ENCODE data around the gene TMEM209.

TMEM209 gene

DNA sequence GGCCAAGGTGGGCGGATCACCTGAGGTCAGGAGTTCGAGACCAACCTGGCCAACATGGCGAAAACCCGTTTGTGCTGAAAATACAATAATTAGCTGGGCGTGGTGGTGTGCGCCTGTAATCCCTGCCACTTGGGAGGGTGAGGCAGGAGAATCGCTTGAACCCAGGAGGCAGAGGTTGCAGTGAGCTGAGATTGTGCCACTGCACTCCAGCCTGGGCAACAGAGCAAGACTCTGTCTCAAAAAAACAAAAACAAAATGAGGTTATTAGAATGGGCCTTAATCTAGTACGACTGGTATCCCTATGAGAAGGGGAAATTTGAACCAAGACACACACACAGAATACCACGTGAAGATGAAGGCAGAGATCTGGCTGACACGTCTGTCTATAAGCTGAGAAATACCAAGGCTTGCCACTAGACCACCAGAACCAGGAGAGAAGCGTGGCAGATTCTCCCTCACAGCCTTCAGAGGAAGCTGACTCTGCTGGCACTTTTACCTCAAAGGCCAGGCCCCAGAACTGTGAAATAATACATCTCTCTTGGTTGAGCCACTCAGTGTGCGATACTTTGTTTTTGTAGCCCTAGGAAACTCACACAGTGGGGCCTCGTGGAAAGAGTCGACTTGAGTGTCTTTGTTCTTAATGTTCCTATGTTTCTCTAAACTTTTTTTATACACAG is 59.6 kb downstream of the TMEM209 start:
- no peak overlapping the region for H3K4me3 ChIP-seq (ENCODE audit: low read length)
- no peak for DNase-seq (ENCODE audit: low read depth)
- TF ChIP-seq CTCF (conservative IDR thresholded peaks at IDR 0.05; ENCODE audit: low read depth, low read length) = no peak

DNA sequence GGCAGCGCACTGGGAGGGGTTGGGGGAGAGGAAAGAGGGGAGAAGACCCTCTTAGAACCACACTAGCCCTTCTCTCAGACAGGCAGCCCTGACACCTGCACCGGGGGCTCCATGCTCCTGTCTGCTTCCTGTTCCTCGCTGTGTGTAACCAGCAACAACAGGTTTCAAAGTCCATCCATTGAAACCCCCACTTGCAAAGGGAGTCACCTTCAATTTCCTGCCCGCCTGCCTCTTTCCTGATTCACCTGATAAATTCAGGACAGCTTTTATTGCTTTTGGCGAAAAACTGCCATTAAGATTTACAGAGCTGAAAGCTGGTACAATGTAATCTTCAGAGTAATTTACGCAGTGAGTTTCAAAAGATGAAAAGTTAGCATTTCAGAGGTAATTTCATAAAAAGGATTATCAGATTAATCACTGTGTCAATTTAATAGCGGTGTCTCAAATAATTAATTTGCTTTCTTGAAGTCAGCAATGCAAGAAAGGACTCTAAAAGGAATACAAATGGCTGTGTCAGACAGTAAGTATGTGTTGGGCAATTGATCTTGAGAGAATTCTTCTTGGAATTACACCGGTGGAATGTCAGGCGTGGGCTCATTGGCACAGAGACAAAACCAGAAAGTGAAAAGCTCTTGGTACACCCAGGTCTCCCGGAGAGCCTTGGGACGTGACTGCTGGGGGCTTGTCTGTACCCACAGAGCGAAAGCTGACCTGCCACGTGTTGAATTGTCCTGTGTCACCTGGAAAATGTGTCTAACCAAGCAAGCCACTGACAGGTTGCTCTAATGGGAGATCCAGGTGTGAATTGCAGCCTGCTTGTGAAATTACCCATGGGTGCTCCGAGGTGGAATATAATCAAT is 60.7 kb downstream of the TMEM209 start:
- no peak overlapping the region for H3K4me3 ChIP-seq (ENCODE audit: low read length)
- peak; percentile 90 for DNase-seq (ENCODE audit: low read depth)
- TF ChIP-seq CTCF (conservative IDR thresholded peaks at IDR 0.05; ENCODE audit: low read depth, low read length) = no peak

DNA sequence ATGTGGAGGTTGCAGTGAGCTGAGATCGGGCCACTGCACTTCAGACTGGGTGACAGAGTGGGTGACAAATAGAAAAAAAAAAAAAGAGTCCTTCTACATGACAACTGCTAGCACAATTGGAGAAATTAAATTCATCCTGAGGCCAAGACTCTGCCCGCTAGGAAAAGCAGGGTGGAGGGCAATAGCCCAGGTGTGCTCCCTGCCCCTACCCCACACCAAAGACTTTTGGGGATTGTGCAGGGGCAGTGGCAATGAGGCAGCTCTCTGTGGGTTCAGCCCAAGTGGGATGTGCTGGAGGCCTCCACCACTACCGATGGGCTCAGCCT is 61.3 kb downstream of the TMEM209 start:
- TF ChIP-seq CTCF (conservative IDR thresholded peaks at IDR 0.05; ENCODE audit: low read depth, low read length) = no peak
- no peak for DNase-seq (ENCODE audit: low read depth)
- no peak overlapping the region for H3K4me3 ChIP-seq (ENCODE audit: low read length)

DNA sequence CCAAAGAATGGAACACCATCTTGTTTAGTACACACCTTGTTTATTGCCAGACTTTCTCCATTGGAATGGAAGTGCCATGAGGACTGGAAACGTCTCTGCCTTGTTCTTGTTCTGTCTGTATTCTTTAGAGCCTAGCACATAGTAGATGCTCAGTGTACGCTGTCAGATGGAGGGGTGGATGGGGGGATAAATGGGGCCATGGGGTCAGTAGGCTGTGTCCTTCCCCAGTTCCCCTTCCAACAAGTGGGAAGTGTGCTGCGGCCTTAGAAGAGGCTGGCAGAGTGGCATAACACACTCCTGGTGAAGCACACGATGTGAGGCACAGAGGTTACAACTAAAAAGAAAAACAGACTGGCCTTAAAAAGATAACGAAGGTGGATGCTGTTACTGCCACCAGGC is 61.9 kb downstream of the TMEM209 start:
- no peak overlapping the region for H3K4me3 ChIP-seq (ENCODE audit: low read length)
- no peak for DNase-seq (ENCODE audit: low read depth)
- TF ChIP-seq CTCF (conservative IDR thresholded peaks at IDR 0.05; ENCODE audit: low read depth, low read length) = no peak

DNA sequence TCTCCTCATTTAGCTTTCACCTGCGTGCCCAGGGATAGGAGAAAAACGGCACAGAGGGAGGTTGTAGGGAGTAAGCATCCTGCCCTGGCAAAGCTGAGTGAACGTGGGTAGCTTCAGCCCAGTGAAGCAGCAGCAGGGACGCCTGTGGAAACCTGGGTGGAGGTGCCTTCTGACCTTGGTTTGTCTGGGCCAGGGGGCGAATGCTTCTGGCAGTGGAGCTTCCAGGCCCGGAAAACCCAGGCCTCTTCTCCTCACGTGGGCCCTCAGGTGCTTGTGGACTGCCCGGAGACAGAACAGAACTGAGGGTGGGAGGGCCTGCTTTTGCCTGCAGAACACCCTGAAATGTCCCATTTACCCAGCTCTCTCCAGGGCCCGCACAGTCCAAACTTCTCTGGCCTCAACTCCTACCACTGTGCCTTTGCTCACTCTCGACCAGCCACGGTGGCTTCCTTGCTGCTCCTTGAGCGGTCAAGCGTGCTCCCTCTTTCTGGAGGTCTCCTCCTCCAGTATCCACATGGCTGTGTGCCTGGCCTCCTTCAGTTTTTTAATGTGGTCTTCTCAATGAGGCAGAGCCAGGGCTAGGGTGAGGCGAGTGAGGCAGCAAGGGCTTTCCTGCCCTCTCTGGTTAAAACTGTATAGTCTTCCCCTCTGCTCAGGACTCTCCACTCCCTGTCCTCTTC is 62.4 kb downstream of the TMEM209 start:
- no peak for DNase-seq (ENCODE audit: low read depth)
- TF ChIP-seq CTCF (conservative IDR thresholded peaks at IDR 0.05; ENCODE audit: low read depth, low read length) = no peak
- H3K4me3 ChIP-seq (ENCODE audit: low read length) = no peak overlapping the region

- no peak for TF ChIP-seq CTCF (conservative IDR thresholded peaks at IDR 0.05; ENCODE audit: low read depth, low read length)
- no peak for DNase-seq (ENCODE audit: low read depth)
- H3K4me3 ChIP-seq (ENCODE audit: low read length) = peak overlapping the region; percentile 43
Observed at GRCh38 chr7:130141884-130142653, 63.1 kb downstream of the TMEM209 start.
